GM12864 (cell line): ENCODE measurements around the gene TDRD10.
A peak's percentile ranks its signal among the peaks of the same experiment; 100 is the strongest.

Source experiments
- DNase-seq: peaks from one replicate; pipeline ENCODE4 v3.0.0-alpha.2; 2011; ENCODE audit warnings: low read depth
- H3K4me3 ChIP-seq: 2 replicates; pipeline ENCODE4 v1.5.1; 2011; ENCODE audit warnings: mild to moderate bottlenecking, low read depth, low read length, control low read depth
- TF ChIP-seq, protein P1 (sequence below): IDR thresholded peaks from 2 replicates; pipeline ENCODE4 v1.5.1; 2011; ENCODE audit warnings: low read depth, mild to moderate bottlenecking, moderate library complexity, low read length, control low read depth, inconsistent platforms; ENCODE audit errors: missing control alignments

TDRD10 gene

GRCh38 chr1:154558720-154559465 lies 56.9 kb downstream of the TDRD10 start:
- DNase-seq = peak; percentile 99
- H3K4me3 ChIP-seq = peak overlapping the region; percentile 57
- TF ChIP-seq, protein P1, sequence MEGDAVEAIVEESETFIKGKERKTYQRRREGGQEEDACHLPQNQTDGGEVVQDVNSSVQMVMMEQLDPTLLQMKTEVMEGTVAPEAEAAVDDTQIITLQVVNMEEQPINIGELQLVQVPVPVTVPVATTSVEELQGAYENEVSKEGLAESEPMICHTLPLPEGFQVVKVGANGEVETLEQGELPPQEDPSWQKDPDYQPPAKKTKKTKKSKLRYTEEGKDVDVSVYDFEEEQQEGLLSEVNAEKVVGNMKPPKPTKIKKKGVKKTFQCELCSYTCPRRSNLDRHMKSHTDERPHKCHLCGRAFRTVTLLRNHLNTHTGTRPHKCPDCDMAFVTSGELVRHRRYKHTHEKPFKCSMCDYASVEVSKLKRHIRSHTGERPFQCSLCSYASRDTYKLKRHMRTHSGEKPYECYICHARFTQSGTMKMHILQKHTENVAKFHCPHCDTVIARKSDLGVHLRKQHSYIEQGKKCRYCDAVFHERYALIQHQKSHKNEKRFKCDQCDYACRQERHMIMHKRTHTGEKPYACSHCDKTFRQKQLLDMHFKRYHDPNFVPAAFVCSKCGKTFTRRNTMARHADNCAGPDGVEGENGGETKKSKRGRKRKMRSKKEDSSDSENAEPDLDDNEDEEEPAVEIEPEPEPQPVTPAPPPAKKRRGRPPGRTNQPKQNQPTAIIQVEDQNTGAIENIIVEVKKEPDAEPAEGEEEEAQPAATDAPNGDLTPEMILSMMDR = no peak

GRCh38 chr1:154559466-154560044 lies 57.5 kb downstream of the TDRD10 start:
- TF ChIP-seq, protein P1 = peak; percentile 97
- DNase-seq = peak; percentile 85
- peak overlapping the region; percentile 57 for H3K4me3 ChIP-seq

GRCh38 chr1:154565876-154566275 lies 63.9 kb downstream of the TDRD10 start:
- TF ChIP-seq, protein P1 = no peak
- no peak for DNase-seq
- H3K4me3 ChIP-seq = no peak overlapping the region

- no peak within 1 kb of the TSS for H3K4me3 ChIP-seq
- TF ChIP-seq, protein P1 = no peak
- DNase-seq = no peak
Observed at GRCh38 chr1:154567386-154568156, 65.6 kb downstream of the TDRD10 start, which contains the start of gene CHRNB2. Gene CHRNB2, plus strand, starts transcription at chr1:154567778. Its CDS starts 267 bp downstream, at chr1:154568045.

DNA sequence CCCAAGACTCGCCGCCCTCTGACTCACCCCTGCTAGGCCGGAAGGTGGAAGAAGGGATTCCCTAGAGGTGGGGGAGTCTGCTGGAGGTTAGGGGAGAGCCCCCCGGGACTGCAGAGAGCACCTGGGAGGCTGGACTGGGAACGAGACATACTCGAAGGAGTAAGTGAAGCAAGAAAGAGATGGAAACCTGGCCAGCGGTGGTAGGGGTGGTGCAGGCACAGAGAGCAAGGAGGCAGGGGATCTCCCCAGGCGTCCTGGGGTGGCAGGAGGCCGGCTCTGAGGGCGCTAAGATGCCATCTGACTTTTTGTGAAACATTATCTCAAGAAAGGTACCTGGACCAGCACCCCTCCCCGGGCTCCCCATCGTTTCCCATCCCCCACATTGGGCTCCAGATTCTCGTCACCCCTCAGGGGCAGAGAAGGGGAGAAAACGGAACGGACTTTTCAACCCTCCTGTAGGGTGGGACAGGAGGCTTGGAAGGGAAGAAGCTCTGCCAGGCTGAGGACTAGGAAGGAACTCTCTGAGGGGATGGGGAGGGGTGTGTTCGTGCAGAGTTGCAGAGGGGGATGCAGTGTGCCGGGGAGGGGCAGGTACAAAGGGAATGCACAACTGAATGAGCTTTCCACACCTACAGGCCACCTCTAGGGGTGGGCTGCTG lies 66.3 kb downstream of the TDRD10 start:
- no peak for DNase-seq
- no peak overlapping the region for H3K4me3 ChIP-seq
- TF ChIP-seq, protein P1 = no peak

DNA sequence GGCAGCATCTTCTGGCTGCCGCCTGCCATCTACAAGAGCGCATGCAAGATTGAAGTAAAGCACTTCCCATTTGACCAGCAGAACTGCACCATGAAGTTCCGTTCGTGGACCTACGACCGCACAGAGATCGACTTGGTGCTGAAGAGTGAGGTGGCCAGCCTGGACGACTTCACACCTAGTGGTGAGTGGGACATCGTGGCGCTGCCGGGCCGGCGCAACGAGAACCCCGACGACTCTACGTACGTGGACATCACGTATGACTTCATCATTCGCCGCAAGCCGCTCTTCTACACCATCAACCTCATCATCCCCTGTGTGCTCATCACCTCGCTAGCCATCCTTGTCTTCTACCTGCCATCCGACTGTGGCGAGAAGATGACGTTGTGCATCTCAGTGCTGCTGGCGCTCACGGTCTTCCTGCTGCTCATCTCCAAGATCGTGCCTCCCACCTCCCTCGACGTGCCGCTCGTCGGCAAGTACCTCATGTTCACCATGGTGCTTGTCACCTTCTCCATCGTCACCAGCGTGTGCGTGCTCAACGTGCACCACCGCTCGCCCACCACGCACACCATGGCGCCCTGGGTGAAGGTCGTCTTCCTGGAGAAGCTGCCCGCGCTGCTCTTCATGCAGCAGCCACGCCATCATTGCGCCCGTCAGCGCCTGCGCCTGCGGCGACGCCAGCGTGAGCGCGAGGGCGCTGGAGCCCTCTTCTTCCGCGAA lies 69.4 kb downstream of the TDRD10 start:
- TF ChIP-seq, protein P1 = no peak
- no peak for DNase-seq
- H3K4me3 ChIP-seq = no peak overlapping the region
